HPDE6-E6E7 (cell line): Measurements from ENCODE around the gene TXNRD3.
A peak's percentile ranks its signal among the peaks of the same experiment; 100 is the strongest.
"Not testable (repeated sequence)": the region's sequence is repeated elsewhere in the genome, so short reads cannot be mapped to it uniquely, and the experiment has no call there.

Experiments used
- DNase-seq: peaks from one replicate; pipeline ENCODE4 v3.0.0; 2011; ENCODE audit warnings: missing footprints; ENCODE audit errors: extremely low spot score

Gene TXNRD3

DNA sequence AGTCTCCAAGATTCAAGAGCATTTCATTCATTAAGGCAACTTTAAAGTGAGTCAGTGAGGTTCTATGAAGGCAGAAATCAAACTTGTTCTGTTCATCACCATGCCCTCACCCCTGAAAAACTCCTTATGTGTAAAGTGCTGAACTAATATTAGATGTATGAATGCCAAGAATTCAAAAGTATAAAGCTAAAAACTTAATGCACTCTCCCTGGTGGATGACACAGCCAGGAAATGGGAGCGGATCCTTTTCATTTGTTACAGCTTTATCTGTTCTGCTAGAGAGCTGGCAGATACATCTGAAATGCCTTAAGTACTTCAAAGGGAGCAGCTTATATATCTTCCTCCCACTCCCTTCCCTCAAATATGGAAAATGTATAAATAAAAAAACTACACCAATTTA lies 8.2 kb downstream of the TXNRD3 start:
- no peak for DNase-seq

DNA sequence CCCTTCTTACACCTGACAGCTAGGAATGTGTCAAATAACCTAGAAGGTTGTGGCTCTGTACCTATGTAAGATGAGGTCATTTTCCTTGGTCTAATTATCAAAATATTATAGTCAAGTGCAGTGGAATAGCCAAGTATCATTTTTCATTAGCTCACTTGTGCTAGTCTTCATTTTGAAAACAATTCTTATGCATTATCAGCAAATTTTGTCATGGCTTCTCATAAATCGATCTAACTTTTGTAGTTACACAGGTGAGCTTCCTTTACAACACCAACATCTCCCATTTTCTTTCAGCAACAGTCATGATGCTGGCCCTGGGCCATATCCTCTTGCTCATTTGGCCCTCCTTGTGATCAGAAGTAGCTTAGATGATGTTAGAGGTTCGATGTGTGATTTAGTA lies 10.3 kb downstream of the TXNRD3 start:
- no peak for DNase-seq

DNA sequence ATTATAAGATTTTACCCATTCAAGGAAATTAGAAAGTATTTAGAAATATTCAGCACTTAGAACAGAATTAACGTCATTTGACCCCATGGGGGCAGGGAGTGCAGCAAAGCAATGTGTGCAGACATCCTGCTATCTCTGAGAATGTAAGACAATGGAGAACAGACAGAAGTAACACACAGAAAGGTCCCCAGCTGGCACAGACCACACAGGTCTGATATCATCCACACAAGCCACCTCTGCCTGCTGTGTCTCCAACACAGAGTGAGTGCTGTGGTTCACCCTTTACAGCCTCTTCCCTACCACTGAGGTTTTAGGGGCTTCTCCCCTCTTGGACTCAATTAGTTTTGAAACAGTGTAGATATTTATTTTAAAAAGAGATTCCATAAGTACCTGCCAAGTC lies 16.1 kb downstream of the TXNRD3 start:
- no peak for DNase-seq

GRCh38 chr3:126636436-126636835 lies 18.5 kb downstream of the TXNRD3 start:
- DNase-seq: no peak

DNA sequence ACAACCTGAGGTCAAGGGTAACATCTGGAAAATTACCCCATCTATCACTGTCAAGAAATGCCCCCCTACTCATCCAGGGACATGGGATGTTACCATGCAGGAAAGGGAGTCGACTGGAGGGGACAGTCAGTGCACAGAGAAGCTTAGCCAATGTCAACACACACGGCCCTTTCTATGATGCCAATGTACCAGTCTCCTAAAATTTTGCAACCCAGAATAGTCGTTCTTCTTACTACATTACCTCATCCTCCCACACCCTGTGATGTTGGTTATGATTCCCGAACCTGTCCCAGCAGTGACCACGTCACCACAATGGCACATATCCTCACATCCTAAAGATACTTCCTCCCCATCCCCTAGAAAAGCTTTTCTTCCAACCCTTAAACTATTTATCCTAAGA lies 20.1 kb downstream of the TXNRD3 start:
- DNase-seq: no peak

DNA sequence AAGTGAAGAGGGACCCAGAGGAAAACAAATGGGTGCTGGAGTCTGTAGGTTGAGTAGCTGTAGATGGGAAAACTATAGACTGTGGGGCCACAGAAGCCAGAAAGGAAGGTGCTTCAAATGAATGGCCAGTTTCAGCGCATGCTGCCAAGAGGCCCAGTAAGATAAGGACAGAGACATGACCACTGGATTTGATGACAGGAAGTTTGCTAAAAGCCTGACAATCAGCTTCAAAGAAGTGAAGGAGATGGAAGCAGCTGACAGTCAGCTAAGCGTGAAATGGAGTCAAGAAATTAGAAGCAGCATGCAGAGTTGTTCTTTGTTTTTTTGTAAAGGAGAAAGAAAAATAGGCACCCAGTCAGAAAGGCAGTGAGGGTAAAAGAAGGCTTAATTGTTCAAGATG lies 24.9 kb downstream of the TXNRD3 start:
- no peak for DNase-seq

DNA sequence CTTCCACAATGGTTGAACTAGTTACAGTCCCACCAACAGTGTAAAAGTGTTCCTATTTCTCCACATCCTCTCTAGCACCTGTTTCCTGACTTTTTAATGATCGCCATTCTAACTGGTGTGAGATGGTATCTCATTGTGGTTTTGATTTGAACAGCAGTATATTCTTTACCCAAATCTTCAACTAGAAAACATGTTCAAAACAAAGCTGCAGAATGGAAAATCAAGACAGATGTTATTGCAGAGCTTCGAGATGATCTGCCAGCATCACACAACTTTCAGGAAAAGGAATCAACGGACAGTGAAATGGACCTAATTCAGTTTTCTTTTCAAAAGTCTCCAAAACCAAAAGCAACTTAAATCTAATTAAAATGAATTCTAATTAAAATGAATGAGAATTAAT lies 29.2 kb downstream of the TXNRD3 start:
- DNase-seq: not testable (repeated sequence)

GRCh38 chr3:126622694-126623093 lies 32.2 kb downstream of the TXNRD3 start:
- no peak for DNase-seq

- DNase-seq: no peak
Observed at GRCh38 chr3:126621627-126622345, 33.1 kb downstream of the TXNRD3 start.

DNA sequence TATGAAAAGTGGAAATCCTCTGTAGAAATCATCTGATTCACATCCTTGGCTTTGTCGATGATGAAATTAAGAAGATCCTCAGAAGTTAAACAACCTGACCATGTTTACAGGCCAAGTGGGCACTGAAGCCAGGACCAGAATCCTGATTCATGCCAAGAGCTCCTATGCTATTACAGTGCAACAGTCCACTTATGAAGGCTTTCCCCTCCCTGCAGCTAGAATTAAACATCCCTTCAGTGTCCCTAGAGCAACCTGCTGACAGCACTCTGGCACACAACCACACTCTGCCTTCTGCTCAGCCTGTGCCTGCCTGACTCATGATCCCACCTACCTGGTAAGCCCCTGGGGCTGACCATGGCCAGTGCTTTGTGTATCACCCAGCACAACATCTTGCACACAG lies 33.8 kb downstream of the TXNRD3 start:
- DNase-seq: no peak

GRCh38 chr3:126620738-126621137 lies 34.2 kb downstream of the TXNRD3 start:
- no peak for DNase-seq

DNA sequence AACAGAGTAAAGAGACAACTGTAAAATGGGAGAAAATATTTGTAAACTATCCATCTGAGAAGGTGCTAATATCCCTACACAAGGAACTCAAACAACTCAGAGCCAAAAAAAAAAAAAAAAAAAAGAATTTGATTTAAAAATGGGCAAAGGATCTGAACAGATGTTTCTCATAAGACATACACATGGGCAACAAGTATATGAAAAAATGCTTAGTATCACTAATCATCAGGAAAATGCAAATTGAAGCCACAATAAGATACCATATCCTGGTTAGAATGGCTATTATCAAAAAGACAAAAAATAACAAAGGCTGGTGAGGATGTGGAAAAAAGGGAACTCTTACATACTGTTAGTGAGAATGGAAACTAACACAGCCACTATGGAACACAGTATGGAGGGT lies 36.2 kb downstream of the TXNRD3 start:
- DNase-seq: no peak

DNA sequence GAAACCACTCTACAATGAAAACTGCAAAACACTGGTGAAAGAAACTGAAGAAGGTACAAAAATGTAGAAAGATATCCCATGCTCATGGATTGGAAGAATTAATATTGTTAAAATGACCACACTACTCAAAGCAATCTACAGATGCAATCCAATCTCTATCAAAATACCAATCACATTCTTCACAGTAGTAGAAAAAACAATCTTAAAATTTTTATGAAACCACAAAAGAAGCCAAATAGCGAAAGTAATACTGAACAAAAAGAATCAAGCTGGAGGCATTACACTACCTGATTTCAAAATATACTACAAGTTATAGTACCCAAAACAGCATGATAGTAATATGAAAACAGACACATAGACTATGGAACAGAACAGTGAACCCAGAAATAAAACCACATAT lies 36.9 kb downstream of the TXNRD3 start:
- no peak for DNase-seq

DNA sequence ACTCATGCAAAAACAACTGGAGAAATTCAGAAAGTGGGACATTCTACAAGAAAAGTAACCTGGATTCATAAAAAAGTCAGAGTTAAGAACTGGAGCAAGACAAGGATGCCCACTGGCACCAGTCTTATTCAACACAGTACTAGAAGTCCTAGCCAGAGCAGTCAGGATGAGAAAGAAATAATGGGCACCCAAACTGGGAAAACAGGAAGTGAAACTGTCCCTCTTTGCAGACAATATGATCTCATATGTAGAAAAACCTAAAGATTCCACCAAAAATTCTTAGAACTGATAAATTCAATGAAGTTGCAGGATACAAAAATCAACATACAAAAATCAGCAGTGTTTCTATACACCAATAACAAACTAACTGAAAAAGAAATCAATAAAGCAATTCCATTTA lies 37.4 kb downstream of the TXNRD3 start:
- DNase-seq: no peak

- no peak for DNase-seq
Observed at GRCh38 chr3:126616931-126617330, 38.0 kb downstream of the TXNRD3 start.

DNA sequence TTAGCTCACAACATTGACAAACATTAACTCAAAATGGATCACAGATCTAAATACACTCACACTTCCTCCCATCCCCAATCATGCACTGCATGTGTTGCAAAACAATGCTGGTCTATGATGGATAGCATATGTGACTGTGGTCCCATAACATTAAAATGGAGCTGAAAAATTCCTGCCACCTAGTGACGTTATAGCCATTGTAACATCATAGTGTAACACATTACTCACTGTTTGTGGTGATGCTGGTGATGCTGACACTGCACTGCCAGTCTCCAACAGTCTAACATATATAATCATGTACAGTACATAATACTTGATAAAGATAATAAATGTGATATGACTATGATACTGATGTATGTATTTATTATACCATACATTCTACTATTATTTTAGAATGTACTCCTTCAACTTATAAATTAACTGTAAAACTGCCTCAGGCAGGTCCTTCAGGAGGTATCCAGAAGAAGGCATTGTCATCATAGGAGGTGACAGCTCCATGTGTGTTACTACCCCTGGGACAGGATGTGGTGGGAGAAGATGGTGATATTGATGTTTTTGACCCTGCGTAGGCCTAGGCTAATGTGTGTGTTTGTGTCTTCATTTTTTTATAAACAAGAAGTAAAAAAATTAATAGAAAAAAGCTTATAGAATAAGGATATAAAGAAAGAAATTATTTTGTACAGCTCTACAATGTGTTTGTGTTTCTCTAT lies 41.3 kb downstream of the TXNRD3 start:
- DNase-seq: no peak

GRCh38 chr3:126612479-126613205 lies 42.3 kb downstream of the TXNRD3 start:
- DNase-seq: no peak

- no peak for DNase-seq
Observed at GRCh38 chr3:126609909-126610308, 45.0 kb downstream of the TXNRD3 start.

DNA sequence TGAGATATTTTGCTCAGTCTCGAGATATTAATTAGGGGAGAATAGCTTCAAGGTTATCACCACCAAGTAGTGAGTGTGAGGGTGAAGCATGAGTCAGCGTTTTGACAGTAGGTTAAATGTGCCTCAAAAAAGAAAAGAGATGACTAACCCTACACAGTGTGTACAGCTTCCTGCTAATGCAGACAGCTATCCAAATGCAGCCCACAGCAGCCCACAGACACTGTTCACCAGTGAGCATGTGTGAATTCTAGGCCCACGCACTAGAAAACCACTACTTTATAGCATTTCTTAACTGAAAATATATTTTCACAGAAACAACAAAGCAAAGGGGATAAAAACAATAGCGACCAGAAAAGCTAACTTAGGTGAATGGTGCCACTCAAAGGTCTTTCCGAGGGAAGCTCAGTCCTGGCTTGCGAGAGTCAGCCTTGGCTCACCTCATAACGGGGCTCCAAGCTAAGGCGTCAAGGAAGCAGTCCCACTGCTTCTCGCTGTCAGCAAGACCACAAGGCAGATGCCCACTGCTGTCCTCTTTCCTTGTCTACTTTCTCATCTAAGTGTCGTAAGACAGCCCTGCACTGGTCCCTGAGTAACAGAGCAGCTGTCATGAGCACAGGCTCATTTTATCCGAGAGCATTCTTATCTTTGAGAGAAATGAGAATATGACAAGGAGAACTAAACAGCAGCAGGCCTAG lies 47.6 kb downstream of the TXNRD3 start:
- peak; percentile 33 for DNase-seq

- DNase-seq: no peak
Observed at GRCh38 chr3:126606001-126606400, 48.9 kb downstream of the TXNRD3 start.

GRCh38 chr3:126604691-126605090 lies 50.2 kb downstream of the TXNRD3 start:
- DNase-seq: no peak

GRCh38 chr3:126599101-126599500 lies 55.8 kb downstream of the TXNRD3 start:
- no peak for DNase-seq
